SK-N-SH treated with all-trans-retinoic acid at 6 μM for 48 hours (cell line): ENCODE measurements around the gene CDH6.
A peak's percentile ranks its signal among the peaks of the same experiment; 100 is the strongest.

Source experiments
- ATAC-seq: fragments of 200-7000 bp; cut with Tn5 transposase; 3 replicates; pipeline ENCODE4 v1.9.1; 2020; ENCODE audit warnings: mild to moderate bottlenecking, moderate library complexity
- ARNTL ChIP-seq: fragments of 450-650 bp; formaldehyde crosslinking; IDR thresholded peaks from 2 replicates; pipeline ENCODE4 v1.5.0; 2020; ENCODE audit warnings: low read depth, mild to moderate bottlenecking, moderate library complexity, borderline replicate concordance
- BACH2 ChIP-seq: fragments of 250-450 bp; sonication (Bioruptor Pico); IDR thresholded peaks from 2 replicates; pipeline ENCODE4 v1.9.0; 2021; ENCODE audit warnings: mild to moderate bottlenecking, borderline replicate concordance
- CREB5 ChIP-seq: fragments of 250-450 bp; sonication (Bioruptor Pico); IDR thresholded peaks from 2 replicates; pipeline ENCODE4 v1.5.1; 2020; ENCODE audit warnings: low read depth, mild to moderate bottlenecking, moderate library complexity
- CSDC2 ChIP-seq: fragments of 250-450 bp; sonication (Bioruptor Pico); IDR thresholded peaks from 2 replicates; pipeline ENCODE4 v1.5.0; 2020; ENCODE audit warnings: mild to moderate bottlenecking, moderate library complexity
- CSRNP3 ChIP-seq: fragments of 250-450 bp; sonication (Bioruptor Pico); IDR thresholded peaks from 2 replicates; pipeline ENCODE4 v1.5.1; 2021; ENCODE audit warnings: mild to moderate bottlenecking, moderate library complexity
- ESRRG ChIP-seq: fragments of 250-450 bp; sonication (Bioruptor Pico); IDR thresholded peaks from 2 replicates; pipeline ENCODE4 v1.6.1; 2021; ENCODE audit warnings: mild to moderate bottlenecking
- GLIS3 ChIP-seq: fragments of 250-450 bp; sonication (Bioruptor Pico); IDR thresholded peaks from 2 replicates; pipeline ENCODE4 v1.5.0; 2020; ENCODE audit warnings: mild to moderate bottlenecking, moderate library complexity
- ISL1 ChIP-seq: fragments of 250-450 bp; sonication (Bioruptor Pico); IDR thresholded peaks from 2 replicates; pipeline ENCODE4 v2.1.2; 2022; ENCODE audit warnings: mild to moderate bottlenecking, moderate library complexity
- OSR1 ChIP-seq: fragments of 250-450 bp; sonication (Bioruptor Pico); IDR thresholded peaks from 2 replicates; pipeline ENCODE4 v1.8.0; 2022; ENCODE audit warnings: moderate library complexity, mild to moderate bottlenecking, inconsistent platforms
- POU6F1 ChIP-seq: fragments of 250-450 bp; sonication (Bioruptor Pico); IDR thresholded peaks from 2 replicates; pipeline ENCODE4 v1.8.0; 2021; ENCODE audit warnings: low read depth, mild to moderate bottlenecking, moderate library complexity, borderline replicate concordance
- PPARA ChIP-seq: fragments of 250-450 bp; sonication (Bioruptor Pico); IDR thresholded peaks from 2 replicates; pipeline ENCODE4 v1.5.0; 2020; ENCODE audit warnings: mild to moderate bottlenecking, borderline replicate concordance
- RARB ChIP-seq: fragments of 250-450 bp; sonication (Bioruptor Pico); IDR thresholded peaks from 2 replicates; pipeline ENCODE4 v1.8.0; 2021; ENCODE audit warnings: mild to moderate bottlenecking, moderate library complexity
- SNAI2 ChIP-seq: fragments of 250-450 bp; sonication (Bioruptor Pico); IDR thresholded peaks from 2 replicates; pipeline ENCODE4 v1.5.0; 2020; ENCODE audit warnings: mild to moderate bottlenecking, moderate library complexity
- TCF4 ChIP-seq: fragments of 250-450 bp; sonication (Bioruptor Pico); IDR thresholded peaks from 2 replicates; pipeline ENCODE4 v1.8.0; 2021; ENCODE audit warnings: mild to moderate bottlenecking, moderate library complexity, borderline replicate concordance
- TOX ChIP-seq: fragments of 250-450 bp; sonication (Bioruptor Pico); IDR thresholded peaks from 2 replicates; pipeline ENCODE4 v1.8.0; 2021; ENCODE audit warnings: mild to moderate bottlenecking, moderate library complexity, borderline replicate concordance
- ZC3H10 ChIP-seq: fragments of 250-450 bp; sonication (Bioruptor Pico); IDR thresholded peaks from 2 replicates; pipeline ENCODE4 v1.5.1; 2021; ENCODE audit warnings: mild to moderate bottlenecking, moderate library complexity
- ZFP3 ChIP-seq: fragments of 250-450 bp; sonication (Bioruptor Pico); IDR thresholded peaks from 2 replicates; pipeline ENCODE4 v1.5.0; 2020; ENCODE audit warnings: mild to moderate bottlenecking, moderate library complexity
- ZFP30 ChIP-seq: fragments of 450-650 bp; formaldehyde crosslinking; IDR thresholded peaks from 2 replicates; pipeline ENCODE4 v1.5.0; 2022; ENCODE audit warnings: mild to moderate bottlenecking, moderate library complexity
- ZNF70 ChIP-seq: fragments of 450-650 bp; formaldehyde crosslinking; IDR thresholded peaks from 2 replicates; pipeline ENCODE4 v1.5.0; 2020; ENCODE audit warnings: mild to moderate bottlenecking, moderate library complexity
- ZNF8 ChIP-seq: fragments of 450-650 bp; formaldehyde crosslinking; IDR thresholded peaks from 2 replicates; pipeline ENCODE4 v1.5.0; 2020; ENCODE audit warnings: mild to moderate bottlenecking, moderate library complexity
- TF ChIP-seq, protein P1 (sequence below): fragments of 250-450 bp; sonication (Bioruptor Pico); IDR thresholded peaks from 2 replicates; pipeline ENCODE4 v1.8.0; 2020; ENCODE audit warnings: mild to moderate bottlenecking, moderate library complexity, borderline replicate concordance
- TF ChIP-seq, protein P2 (sequence below): fragments of 250-450 bp; sonication (Bioruptor Pico); IDR thresholded peaks from 2 replicates; pipeline ENCODE4 v1.5.0; 2020; ENCODE audit warnings: mild to moderate bottlenecking, moderate library complexity

Gene CDH6

GRCh38 chr5:31270396-31270795 lies 76.9 kb downstream of the CDH6 start:
- ATAC-seq, result peak; percentile 61; the same call in 2 of the 3 replicates
- no peak for TF ChIP-seq ZC3H10 (CRISPR knock-in tag)
- TF ChIP-seq GLIS3, result no peak
- no peak for TF ChIP-seq ZNF70
- TF ChIP-seq OSR1, result no peak
- TF ChIP-seq ARNTL (CRISPR knock-in tag), result no peak
- TF ChIP-seq, protein P1, sequence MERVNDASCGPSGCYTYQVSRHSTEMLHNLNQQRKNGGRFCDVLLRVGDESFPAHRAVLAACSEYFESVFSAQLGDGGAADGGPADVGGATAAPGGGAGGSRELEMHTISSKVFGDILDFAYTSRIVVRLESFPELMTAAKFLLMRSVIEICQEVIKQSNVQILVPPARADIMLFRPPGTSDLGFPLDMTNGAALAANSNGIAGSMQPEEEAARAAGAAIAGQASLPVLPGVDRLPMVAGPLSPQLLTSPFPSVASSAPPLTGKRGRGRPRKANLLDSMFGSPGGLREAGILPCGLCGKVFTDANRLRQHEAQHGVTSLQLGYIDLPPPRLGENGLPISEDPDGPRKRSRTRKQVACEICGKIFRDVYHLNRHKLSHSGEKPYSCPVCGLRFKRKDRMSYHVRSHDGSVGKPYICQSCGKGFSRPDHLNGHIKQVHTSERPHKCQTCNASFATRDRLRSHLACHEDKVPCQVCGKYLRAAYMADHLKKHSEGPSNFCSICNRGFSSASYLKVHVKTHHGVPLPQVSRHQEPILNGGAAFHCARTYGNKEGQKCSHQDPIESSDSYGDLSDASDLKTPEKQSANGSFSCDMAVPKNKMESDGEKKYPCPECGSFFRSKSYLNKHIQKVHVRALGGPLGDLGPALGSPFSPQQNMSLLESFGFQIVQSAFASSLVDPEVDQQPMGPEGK, result no peak
- no peak for TF ChIP-seq CSDC2 (CRISPR knock-in tag)
- TF ChIP-seq ZFP30, result no peak
- no peak for TF ChIP-seq BACH2 (CRISPR knock-in tag)
- no peak for TF ChIP-seq CSRNP3 (CRISPR knock-in tag)
- no peak for TF ChIP-seq RARB (CRISPR knock-in tag)
- TF ChIP-seq TCF4 (CRISPR knock-in tag), result no peak
- TF ChIP-seq ZFP3 (CRISPR knock-in tag), result no peak
- no peak for TF ChIP-seq PPARA (CRISPR knock-in tag)
- no peak for TF ChIP-seq TOX
- TF ChIP-seq ISL1 (CRISPR knock-in tag), result no peak
- TF ChIP-seq, protein P2, sequence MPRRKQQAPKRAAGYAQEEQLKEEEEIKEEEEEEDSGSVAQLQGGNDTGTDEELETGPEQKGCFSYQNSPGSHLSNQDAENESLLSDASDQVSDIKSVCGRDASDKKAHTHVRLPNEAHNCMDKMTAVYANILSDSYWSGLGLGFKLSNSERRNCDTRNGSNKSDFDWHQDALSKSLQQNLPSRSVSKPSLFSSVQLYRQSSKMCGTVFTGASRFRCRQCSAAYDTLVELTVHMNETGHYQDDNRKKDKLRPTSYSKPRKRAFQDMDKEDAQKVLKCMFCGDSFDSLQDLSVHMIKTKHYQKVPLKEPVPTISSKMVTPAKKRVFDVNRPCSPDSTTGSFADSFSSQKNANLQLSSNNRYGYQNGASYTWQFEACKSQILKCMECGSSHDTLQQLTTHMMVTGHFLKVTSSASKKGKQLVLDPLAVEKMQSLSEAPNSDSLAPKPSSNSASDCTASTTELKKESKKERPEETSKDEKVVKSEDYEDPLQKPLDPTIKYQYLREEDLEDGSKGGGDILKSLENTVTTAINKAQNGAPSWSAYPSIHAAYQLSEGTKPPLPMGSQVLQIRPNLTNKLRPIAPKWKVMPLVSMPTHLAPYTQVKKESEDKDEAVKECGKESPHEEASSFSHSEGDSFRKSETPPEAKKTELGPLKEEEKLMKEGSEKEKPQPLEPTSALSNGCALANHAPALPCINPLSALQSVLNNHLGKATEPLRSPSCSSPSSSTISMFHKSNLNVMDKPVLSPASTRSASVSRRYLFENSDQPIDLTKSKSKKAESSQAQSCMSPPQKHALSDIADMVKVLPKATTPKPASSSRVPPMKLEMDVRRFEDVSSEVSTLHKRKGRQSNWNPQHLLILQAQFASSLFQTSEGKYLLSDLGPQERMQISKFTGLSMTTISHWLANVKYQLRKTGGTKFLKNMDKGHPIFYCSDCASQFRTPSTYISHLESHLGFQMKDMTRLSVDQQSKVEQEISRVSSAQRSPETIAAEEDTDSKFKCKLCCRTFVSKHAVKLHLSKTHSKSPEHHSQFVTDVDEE (CRISPR knock-in tag), result no peak
- no peak for TF ChIP-seq ESRRG (CRISPR knock-in tag)
- no peak for TF ChIP-seq CREB5 (CRISPR knock-in tag)
- no peak for TF ChIP-seq POU6F1 (CRISPR knock-in tag)

- ATAC-seq, result no peak
- no peak for TF ChIP-seq ESRRG (CRISPR knock-in tag)
- TF ChIP-seq ZFP3 (CRISPR knock-in tag), result no peak
- TF ChIP-seq, protein P1, result no peak
- no peak for TF ChIP-seq OSR1
- TF ChIP-seq CREB5 (CRISPR knock-in tag), result no peak
- no peak for TF ChIP-seq ARNTL (CRISPR knock-in tag)
- no peak for TF ChIP-seq GLIS3
- no peak for TF ChIP-seq CSRNP3 (CRISPR knock-in tag)
- no peak for TF ChIP-seq ZNF8 (CRISPR knock-in tag)
- TF ChIP-seq, protein P2 (CRISPR knock-in tag), result no peak
- TF ChIP-seq SNAI2 (CRISPR knock-in tag), result no peak
- TF ChIP-seq PPARA (CRISPR knock-in tag), result no peak
- TF ChIP-seq TOX, result no peak
These were observed 78.1 kb downstream of the CDH6 start for GRCh38 chr5:31271567-31271966.
